GM12891 (cell line): ENCODE data around the gene OR6B2. TPM values are rescaled to one million over a fixed set of nuclear protein-coding genes. Genes with fewer than 3 reads are reported as not detected.

ENCODE experiments used
- DNase-seq: peaks from one replicate; pipeline ENCODE4 v3.0.0; 2011; ENCODE audit warnings: low spot score; ENCODE audit not compliant: insufficient read length
- FAIRE-seq: peaks from 2 replicates; lab custom pipeline; 2011; peaks lifted over from hg19 to GRCh38; lab: Jason Lieb, UNC
- PAX5 ChIP-seq: IDR thresholded peaks from 2 replicates; pipeline ENCODE4 v1.6.1; 2011; ENCODE audit warnings: low read length, moderate library complexity, mild to moderate bottlenecking; ENCODE audit not compliant: insufficient read depth, severe bottlenecking
- POLR2A ChIP-seq: IDR thresholded peaks from 2 replicates; pipeline ENCODE4 v1.6.1; 2011; ENCODE audit warnings: low read depth, low read length, control low read depth
- POLR2AphosphoS5 ChIP-seq: IDR thresholded peaks from 2 replicates; pipeline ENCODE4 v1.6.1; 2011; ENCODE audit warnings: low read depth, low read length, control low read depth
- POU2F2 ChIP-seq: IDR thresholded peaks from 2 replicates; pipeline ENCODE4 v1.6.1; 2011; ENCODE audit warnings: low read depth, mild to moderate bottlenecking, control low read depth, low read length, moderate library complexity
- SPI1 ChIP-seq: IDR thresholded peaks from 2 replicates; pipeline ENCODE4 v1.6.1; 2011; ENCODE audit warnings: low read depth, low read length, control low read depth
- TAF1 ChIP-seq: IDR thresholded peaks from 2 replicates; pipeline ENCODE4 v1.6.1; 2011; ENCODE audit warnings: low read depth, low read length, control low read depth
- polyA plus RNA-seq: library from polyadenylated mRNA; unstranded; fragments of >200 nt; gene quantifications from one replicate; pipeline ENCODE4 v1.2.1, GENCODE V29; 2012; ENCODE audit warnings: low read depth, missing spikeins, inconsistent platforms; ENCODE audit not compliant: missing spikeins

Gene OR6B2
- polyA plus RNA-seq = not detected

- TF ChIP-seq POLR2A = no peak
- TF ChIP-seq POU2F2 = no peak
- TF ChIP-seq POLR2AphosphoS5 = no peak
- no peak for TF ChIP-seq PAX5
- no peak for TF ChIP-seq TAF1
- TF ChIP-seq SPI1 = no peak
These were observed at the start of gene OR6B2 for GRCh38 chr2:240030379-240031094. Gene OR6B2, minus strand, starts transcription at chr2:240030429. Its CDS starts 0 bp downstream, at chr2:240030429.

GRCh38 chr2:240078631-240079030 is 48.4 kb upstream of the OR6B2 start:
- TF ChIP-seq PAX5 (no peak), POLR2AphosphoS5 (no peak), SPI1 (no peak), POLR2A (no peak), POU2F2 (no peak), TAF1 (no peak)
- FAIRE-seq (no peak), DNase-seq (no peak)

More at GRCh38 chr2:240030379-240031094, at the start of gene OR6B2:
- FAIRE-seq (no peak), DNase-seq (no peak)

- TF ChIP-seq SPI1 = no peak
- TF ChIP-seq POLR2AphosphoS5 = no peak
- no peak for TF ChIP-seq POU2F2
- no peak for TF ChIP-seq POLR2A
- no peak for TF ChIP-seq PAX5
- TF ChIP-seq TAF1 = no peak
- FAIRE-seq (no peak), DNase-seq (no peak)
These were observed 47.2 kb upstream of the OR6B2 start for GRCh38 chr2:240077442-240077841.

- TF ChIP-seq SPI1 = no peak
- TF ChIP-seq PAX5 = no peak
- no peak for TF ChIP-seq POU2F2
- no peak for TF ChIP-seq POLR2AphosphoS5
- TF ChIP-seq TAF1 = no peak
- no peak for TF ChIP-seq POLR2A
- DNase-seq (no peak), FAIRE-seq (no peak)
These were observed 44.3 kb upstream of the OR6B2 start for GRCh38 chr2:240074545-240074944.

GRCh38 chr2:240070907-240071306 is 40.7 kb upstream of the OR6B2 start:
- FAIRE-seq (no peak), DNase-seq (no peak)

GRCh38 chr2:240069829-240070228 is 39.6 kb upstream of the OR6B2 start:
- TF ChIP-seq PAX5 (no peak), SPI1 (no peak), TAF1 (no peak), POU2F2 (no peak), POLR2A (no peak), POLR2AphosphoS5 (no peak)
- DNase-seq (no peak), FAIRE-seq (no peak)

More at GRCh38 chr2:240070907-240071306, 40.7 kb upstream of the OR6B2 start:
- TF ChIP-seq SPI1 (no peak), POLR2AphosphoS5 (no peak), POU2F2 (no peak), PAX5 (no peak), POLR2A (no peak), TAF1 (no peak)

GRCh38 chr2:240068193-240068592 is 38.0 kb upstream of the OR6B2 start:
- DNase-seq = no peak

GRCh38 chr2:240066489-240066888 is 36.3 kb upstream of the OR6B2 start:
- no peak for DNase-seq
- FAIRE-seq = no peak
- no peak for TF ChIP-seq PAX5
- no peak for TF ChIP-seq POU2F2
- no peak for TF ChIP-seq TAF1
- TF ChIP-seq POLR2AphosphoS5 = no peak
- TF ChIP-seq POLR2A = no peak
- no peak for TF ChIP-seq SPI1

More at GRCh38 chr2:240068193-240068592, 38.0 kb upstream of the OR6B2 start:
- no peak for FAIRE-seq
- TF ChIP-seq POLR2AphosphoS5 (no peak), PAX5 (no peak), POLR2A (no peak), POU2F2 (no peak), TAF1 (no peak), SPI1 (no peak)

GRCh38 chr2:240064898-240065297 is 34.7 kb upstream of the OR6B2 start:
- no peak for DNase-seq
- no peak for FAIRE-seq
- no peak for TF ChIP-seq POLR2AphosphoS5
- TF ChIP-seq TAF1 = no peak

GRCh38 chr2:240060977-240061591 is 30.9 kb upstream of the OR6B2 start:
- FAIRE-seq (peak; percentile 68), DNase-seq (no peak)
- TF ChIP-seq PAX5 (no peak), TAF1 (no peak), POLR2AphosphoS5 (no peak), POU2F2 (no peak), SPI1 (no peak), POLR2A (no peak)
